ENCODE data around the gene ARID1B. TPM values are rescaled to one million over a fixed set of nuclear protein-coding genes. Genes with fewer than 3 reads are reported as not detected.

The ARID1B gene
- total RNA-seq, 1 experiment from 2014 or later, result 35.6 TPM

DNA sequence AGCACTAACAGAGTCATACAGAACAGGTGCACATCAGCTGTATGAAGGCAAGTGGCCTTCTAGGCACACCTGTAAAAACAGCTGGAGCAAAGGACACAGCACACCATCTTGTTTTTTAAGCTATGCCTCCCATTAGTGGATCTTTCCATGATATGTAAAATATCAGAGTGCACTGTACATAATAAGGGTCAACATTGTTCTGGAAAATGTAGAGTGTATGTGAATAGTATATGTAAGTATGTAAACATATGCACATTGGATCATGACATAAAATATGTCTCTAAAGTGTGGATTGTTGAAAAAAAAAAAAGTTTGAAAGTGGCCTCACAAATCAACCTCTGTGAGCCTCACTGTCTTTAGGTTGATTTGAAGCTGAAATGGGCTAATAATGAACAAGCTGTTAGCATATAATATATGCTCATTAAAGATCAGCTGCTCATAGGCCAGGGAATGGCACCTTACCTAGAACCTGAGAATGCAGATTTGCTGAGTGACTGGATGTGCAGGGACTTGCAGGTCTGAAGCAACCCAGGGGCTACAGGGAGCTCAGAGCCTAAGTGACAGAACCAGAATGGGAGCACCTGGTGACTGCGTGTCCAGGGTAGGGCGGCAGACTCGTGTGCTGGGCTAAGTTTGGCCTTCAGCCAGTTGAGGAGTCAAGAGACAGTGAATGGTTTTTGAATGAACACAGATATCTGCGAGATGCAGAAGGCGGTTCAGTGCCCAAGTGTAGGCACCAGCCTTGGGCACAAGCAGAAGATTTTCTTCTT lies 347.5 kb downstream of the ARID1B start:
- POLR2A ChIA-PET, result no interaction called here

More for the DNA sequence above, 347.5 kb downstream of the ARID1B start:
- H3K27me3 ChIP-seq (ENCODE audit: insufficient read depth, low read length), result no peaks in the 10 kb centered on the region
- H3K4me2 ChIP-seq (ENCODE audit: low read length), result no peak overlapping the region
- intact Hi-C loops (cut with micrococcal nuclease), result no loop called here
- no peaks in the 10 kb centered on the region for H3K9me3 ChIP-seq (ENCODE audit: control insufficient read depth in 1 of 2, insufficient read depth in 1 of 2, low read depth in 1 of 2, low read length in 2 of 2)
- no peak for DNase-seq (ENCODE audit: low read depth, low spot score)
- RAD21 ChIA-PET (ENCODE audit: low non-redundant PET in 1 of 2, low total read pairs in 2 of 2, uncharacterized antibody in 2 of 2, unreplicated experiment in 2 of 2), result no interaction called here
- no TSS peak for BruUV-seq (replicated peaks)
- ATAC-seq, result no peak
- CTCF ChIA-PET, result no interaction called here
- H4K20me1 ChIP-seq (ENCODE audit: insufficient read depth), result no peaks in the 10 kb centered on the region
- peaks cover 4% of the 10 kb centered on the region in 2 experiments; a peak in 2 of 4 replicates for H3K4me1 ChIP-seq (ENCODE audit: control insufficient read depth in 1 of 2, insufficient read depth in 2 of 2, low read length in 2 of 2)
- H3K4me3 ChIP-seq (replicated peaks in 1 of 2; ENCODE audit: low read depth in 1 of 2, low read length in 2 of 2), result no peak overlapping the region
- H3K27ac ChIP-seq (ENCODE audit: low read depth, low read length), result no peak overlapping the region
- no peaks in the 10 kb centered on the region for H3K9me2 ChIP-seq (ENCODE audit: insufficient read depth)
- H2AFZ ChIP-seq (ENCODE audit: low read depth, low read length, poor library complexity, severe bottlenecking), result no peak overlapping the region
- H3K9ac ChIP-seq (ENCODE audit: low read length), result no peak overlapping the region
- H3K36me3 ChIP-seq (ENCODE audit: control insufficient read depth in 1 of 2, insufficient read depth in 2 of 2, low read length in 2 of 2), result no peaks in the 10 kb centered on the region
- TF ChIP-seq CBX3 (IDR thresholded peaks at IDR 0.05; ENCODE audit: low read depth) (no peak), SP1 (IDR thresholded peaks at IDR 0.05; ENCODE audit: low read depth) (no peak), ZFX (IDR thresholded peaks at IDR 0.05) (no peak), ELF1 (IDR thresholded peaks at IDR 0.05; ENCODE audit: borderline replicate concordance, low read depth) (no peak), YY1 (IDR thresholded peaks at IDR 0.05; ENCODE audit: extremely low read depth, insufficient replicate concordance, low read depth, low read length) (no peak), EZH2phosphoT487 (IDR thresholded peaks at IDR 0.05; ENCODE audit: borderline replicate concordance) (no peak), RAD21 (IDR thresholded peaks at IDR 0.05; ENCODE audit: low read depth) (no peak), SIN3A (IDR thresholded peaks at IDR 0.05; ENCODE audit: low read depth) (no peak), JUND (IDR thresholded peaks at IDR 0.05) (no peak), TCF7L2 (IDR thresholded peaks at IDR 0.05; ENCODE audit: borderline replicate concordance, extremely low read depth, insufficient read depth, insufficient read length) (no peak), EZH2 (IDR thresholded peaks at IDR 0.05) (no peak), EGR1 (IDR thresholded peaks at IDR 0.05; ENCODE audit: low read depth) (no peak), CEBPB (IDR thresholded peaks at IDR 0.05; ENCODE audit: low read depth) (no peak), POLR2AphosphoS5 (IDR thresholded peaks at IDR 0.05; ENCODE audit: low read depth, low read length) (no peak), ZNF274 (IDR thresholded peaks at IDR 0.05; ENCODE audit: low read depth, low read length) (no peak)
- TF ChIP-seq, protein P1, sequence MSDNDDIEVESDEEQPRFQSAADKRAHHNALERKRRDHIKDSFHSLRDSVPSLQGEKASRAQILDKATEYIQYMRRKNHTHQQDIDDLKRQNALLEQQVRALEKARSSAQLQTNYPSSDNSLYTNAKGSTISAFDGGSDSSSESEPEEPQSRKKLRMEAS (IDR thresholded peaks at IDR 0.05), result no peak
- TF ChIP-seq, protein P2, sequence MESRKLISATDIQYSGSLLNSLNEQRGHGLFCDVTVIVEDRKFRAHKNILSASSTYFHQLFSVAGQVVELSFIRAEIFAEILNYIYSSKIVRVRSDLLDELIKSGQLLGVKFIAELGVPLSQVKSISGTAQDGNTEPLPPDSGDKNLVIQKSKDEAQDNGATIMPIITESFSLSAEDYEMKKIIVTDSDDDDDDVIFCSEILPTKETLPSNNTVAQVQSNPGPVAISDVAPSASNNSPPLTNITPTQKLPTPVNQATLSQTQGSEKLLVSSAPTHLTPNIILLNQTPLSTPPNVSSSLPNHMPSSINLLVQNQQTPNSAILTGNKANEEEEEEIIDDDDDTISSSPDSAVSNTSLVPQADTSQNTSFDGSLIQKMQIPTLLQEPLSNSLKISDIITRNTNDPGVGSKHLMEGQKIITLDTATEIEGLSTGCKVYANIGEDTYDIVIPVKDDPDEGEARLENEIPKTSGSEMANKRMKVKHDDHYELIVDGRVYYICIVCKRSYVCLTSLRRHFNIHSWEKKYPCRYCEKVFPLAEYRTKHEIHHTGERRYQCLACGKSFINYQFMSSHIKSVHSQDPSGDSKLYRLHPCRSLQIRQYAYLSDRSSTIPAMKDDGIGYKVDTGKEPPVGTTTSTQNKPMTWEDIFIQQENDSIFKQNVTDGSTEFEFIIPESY (IDR thresholded peaks at IDR 0.05; ENCODE audit: extremely low read depth, insufficient replicate concordance, low read length), result no peak
- TF ChIP-seq, protein P3, sequence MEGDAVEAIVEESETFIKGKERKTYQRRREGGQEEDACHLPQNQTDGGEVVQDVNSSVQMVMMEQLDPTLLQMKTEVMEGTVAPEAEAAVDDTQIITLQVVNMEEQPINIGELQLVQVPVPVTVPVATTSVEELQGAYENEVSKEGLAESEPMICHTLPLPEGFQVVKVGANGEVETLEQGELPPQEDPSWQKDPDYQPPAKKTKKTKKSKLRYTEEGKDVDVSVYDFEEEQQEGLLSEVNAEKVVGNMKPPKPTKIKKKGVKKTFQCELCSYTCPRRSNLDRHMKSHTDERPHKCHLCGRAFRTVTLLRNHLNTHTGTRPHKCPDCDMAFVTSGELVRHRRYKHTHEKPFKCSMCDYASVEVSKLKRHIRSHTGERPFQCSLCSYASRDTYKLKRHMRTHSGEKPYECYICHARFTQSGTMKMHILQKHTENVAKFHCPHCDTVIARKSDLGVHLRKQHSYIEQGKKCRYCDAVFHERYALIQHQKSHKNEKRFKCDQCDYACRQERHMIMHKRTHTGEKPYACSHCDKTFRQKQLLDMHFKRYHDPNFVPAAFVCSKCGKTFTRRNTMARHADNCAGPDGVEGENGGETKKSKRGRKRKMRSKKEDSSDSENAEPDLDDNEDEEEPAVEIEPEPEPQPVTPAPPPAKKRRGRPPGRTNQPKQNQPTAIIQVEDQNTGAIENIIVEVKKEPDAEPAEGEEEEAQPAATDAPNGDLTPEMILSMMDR (IDR thresholded peaks at IDR 0.05 in 2 of 3, conservative IDR thresholded peaks at IDR 0.05 in 1 of 3; ENCODE audit: borderline replicate concordance in 1 of 3, insufficient read depth in 1 of 3, low read depth in 2 of 3, low read length in 2 of 3), result no peak
- TF ChIP-seq, protein P4, sequence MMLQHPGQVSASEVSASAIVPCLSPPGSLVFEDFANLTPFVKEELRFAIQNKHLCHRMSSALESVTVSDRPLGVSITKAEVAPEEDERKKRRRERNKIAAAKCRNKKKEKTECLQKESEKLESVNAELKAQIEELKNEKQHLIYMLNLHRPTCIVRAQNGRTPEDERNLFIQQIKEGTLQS (IDR thresholded peaks at IDR 0.05), result no peak
- TF ChIP-seq, protein P5, sequence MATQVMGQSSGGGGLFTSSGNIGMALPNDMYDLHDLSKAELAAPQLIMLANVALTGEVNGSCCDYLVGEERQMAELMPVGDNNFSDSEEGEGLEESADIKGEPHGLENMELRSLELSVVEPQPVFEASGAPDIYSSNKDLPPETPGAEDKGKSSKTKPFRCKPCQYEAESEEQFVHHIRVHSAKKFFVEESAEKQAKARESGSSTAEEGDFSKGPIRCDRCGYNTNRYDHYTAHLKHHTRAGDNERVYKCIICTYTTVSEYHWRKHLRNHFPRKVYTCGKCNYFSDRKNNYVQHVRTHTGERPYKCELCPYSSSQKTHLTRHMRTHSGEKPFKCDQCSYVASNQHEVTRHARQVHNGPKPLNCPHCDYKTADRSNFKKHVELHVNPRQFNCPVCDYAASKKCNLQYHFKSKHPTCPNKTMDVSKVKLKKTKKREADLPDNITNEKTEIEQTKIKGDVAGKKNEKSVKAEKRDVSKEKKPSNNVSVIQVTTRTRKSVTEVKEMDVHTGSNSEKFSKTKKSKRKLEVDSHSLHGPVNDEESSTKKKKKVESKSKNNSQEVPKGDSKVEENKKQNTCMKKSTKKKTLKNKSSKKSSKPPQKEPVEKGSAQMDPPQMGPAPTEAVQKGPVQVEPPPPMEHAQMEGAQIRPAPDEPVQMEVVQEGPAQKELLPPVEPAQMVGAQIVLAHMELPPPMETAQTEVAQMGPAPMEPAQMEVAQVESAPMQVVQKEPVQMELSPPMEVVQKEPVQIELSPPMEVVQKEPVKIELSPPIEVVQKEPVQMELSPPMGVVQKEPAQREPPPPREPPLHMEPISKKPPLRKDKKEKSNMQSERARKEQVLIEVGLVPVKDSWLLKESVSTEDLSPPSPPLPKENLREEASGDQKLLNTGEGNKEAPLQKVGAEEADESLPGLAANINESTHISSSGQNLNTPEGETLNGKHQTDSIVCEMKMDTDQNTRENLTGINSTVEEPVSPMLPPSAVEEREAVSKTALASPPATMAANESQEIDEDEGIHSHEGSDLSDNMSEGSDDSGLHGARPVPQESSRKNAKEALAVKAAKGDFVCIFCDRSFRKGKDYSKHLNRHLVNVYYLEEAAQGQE (IDR thresholded peaks at IDR 0.05; ENCODE audit: low read depth), result no peak
- H3K79me2 ChIP-seq (ENCODE audit: insufficient read depth, low read length), result no peaks in the 10 kb centered on the region
